SK-N-SH (cell line): Measurements from ENCODE around the gene DOCK8.

Experiments used
- CHD2 ChIP-seq: fragments of 150-350 bp; IDR thresholded peaks from 2 replicates; pipeline ENCODE4 v1.6.1; 2018; ENCODE audit warnings: low read length; ENCODE audit not compliant: partially characterized antibody
- EP300 ChIP-seq, 2 experiments: IDR thresholded peaks; 2 replicates each; pipeline versions ENCODE4 v1.4.0 to v1.6.1; 2012; ENCODE audit warnings: borderline replicate concordance in 1 of 2, low read depth in 1 of 2, low read length in 1 of 2

GRCh38 chr9:372128-372527 is 157.5 kb downstream of the DOCK8 start:
- TF ChIP-seq CHD2 (no peak), EP300 (IDR thresholded peaks at IDR 0.05; ENCODE audit: borderline replicate concordance in 1 of 2, low read depth in 1 of 2, low read length in 1 of 2) (no peak)
